Neutrophil (primary cell): ENCODE measurements around the gene EBF3.

Experiments used
- H3K27ac ChIP-seq: fragments of 200-600 bp; sonication (generic); 2 replicates; pipeline ENCODE4 v1.5.1; 2016; ENCODE audit warnings: mild to moderate bottlenecking, moderate library complexity
- H3K27me3 ChIP-seq: fragments of 200-600 bp; sonication (generic); 2 replicates; pipeline ENCODE4 v1.6.0; 2016; ENCODE audit warnings: mild to moderate bottlenecking
- H3K36me3 ChIP-seq: fragments of 200-600 bp; sonication (generic); 2 replicates; pipeline ENCODE4 v1.5.1; 2017
- H3K4me1 ChIP-seq, 2 experiments: fragments of 200-600 bp in 1 of 2; sonication (generic) in 1 of 2; 1 replicate in 1 of 2; 2 replicates in 1 of 2; pipeline versions ENCODE4 v1.5.1 to v1.6.1; 2013 to 2016; ENCODE audit warnings: low read depth in 1 of 2, low read length in 1 of 2, mild to moderate bottlenecking in 1 of 2, moderate library complexity in 1 of 2; ENCODE audit not compliant: control insufficient read depth in 1 of 2, insufficient read depth in 1 of 2
- H3K4me3 ChIP-seq, 2 experiments: fragments of 200-600 bp in 1 of 2; sonication (generic) in 1 of 2; 1 replicate in 1 of 2; 2 replicates in 1 of 2; pipeline ENCODE4 v1.5.1; 2013 to 2016; ENCODE audit warnings: low read depth in 1 of 2, low read length in 1 of 2, mild to moderate bottlenecking in 1 of 2, moderate library complexity in 1 of 2
- H3K9me3 ChIP-seq: fragments of 200-600 bp; sonication (generic); 2 replicates; pipeline ENCODE4 v1.5.1; 2016
- TF ChIP-seq, protein P1 (sequence below): fragments of 200-600 bp; sonication (generic); IDR thresholded peaks from 2 replicates; pipeline ENCODE4 v1.5.1; 2016; ENCODE audit warnings: antibody characterized with exemption

Gene EBF3

DNA sequence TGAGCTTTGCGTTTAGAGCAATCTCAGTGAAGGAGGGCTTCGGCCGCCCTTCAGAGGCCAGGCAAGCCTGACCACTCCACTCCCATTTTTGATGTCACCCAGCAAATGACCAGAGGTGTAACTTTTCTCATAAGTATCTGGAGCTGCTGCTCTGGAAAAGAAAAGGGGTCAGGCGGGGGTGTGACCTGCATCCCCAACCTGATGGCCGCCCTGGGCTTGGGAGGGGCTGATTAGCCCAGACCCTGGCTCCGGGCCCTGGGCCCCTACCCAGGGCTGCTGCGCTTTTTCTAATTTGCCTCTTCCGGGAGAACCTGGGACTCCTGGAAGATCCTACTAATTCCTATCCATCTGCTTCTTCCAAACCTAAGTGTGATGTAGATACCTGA, 9.6 kb upstream of the EBF3 start:
- Histone ChIP-seq H3K36me3 (no peaks in the 10 kb centered on the region), H3K27ac (no peak overlapping the region), H3K9me3 (no peaks in the 10 kb centered on the region), H3K27me3 (peaks cover 100% of the 10 kb centered on the region), H3K4me3 (no peak overlapping the region), H3K4me1 (peaks cover 0 to 3% of the 10 kb centered on the region in 2 experiments)
- TF ChIP-seq, protein P1, sequence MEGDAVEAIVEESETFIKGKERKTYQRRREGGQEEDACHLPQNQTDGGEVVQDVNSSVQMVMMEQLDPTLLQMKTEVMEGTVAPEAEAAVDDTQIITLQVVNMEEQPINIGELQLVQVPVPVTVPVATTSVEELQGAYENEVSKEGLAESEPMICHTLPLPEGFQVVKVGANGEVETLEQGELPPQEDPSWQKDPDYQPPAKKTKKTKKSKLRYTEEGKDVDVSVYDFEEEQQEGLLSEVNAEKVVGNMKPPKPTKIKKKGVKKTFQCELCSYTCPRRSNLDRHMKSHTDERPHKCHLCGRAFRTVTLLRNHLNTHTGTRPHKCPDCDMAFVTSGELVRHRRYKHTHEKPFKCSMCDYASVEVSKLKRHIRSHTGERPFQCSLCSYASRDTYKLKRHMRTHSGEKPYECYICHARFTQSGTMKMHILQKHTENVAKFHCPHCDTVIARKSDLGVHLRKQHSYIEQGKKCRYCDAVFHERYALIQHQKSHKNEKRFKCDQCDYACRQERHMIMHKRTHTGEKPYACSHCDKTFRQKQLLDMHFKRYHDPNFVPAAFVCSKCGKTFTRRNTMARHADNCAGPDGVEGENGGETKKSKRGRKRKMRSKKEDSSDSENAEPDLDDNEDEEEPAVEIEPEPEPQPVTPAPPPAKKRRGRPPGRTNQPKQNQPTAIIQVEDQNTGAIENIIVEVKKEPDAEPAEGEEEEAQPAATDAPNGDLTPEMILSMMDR = no peak

DNA sequence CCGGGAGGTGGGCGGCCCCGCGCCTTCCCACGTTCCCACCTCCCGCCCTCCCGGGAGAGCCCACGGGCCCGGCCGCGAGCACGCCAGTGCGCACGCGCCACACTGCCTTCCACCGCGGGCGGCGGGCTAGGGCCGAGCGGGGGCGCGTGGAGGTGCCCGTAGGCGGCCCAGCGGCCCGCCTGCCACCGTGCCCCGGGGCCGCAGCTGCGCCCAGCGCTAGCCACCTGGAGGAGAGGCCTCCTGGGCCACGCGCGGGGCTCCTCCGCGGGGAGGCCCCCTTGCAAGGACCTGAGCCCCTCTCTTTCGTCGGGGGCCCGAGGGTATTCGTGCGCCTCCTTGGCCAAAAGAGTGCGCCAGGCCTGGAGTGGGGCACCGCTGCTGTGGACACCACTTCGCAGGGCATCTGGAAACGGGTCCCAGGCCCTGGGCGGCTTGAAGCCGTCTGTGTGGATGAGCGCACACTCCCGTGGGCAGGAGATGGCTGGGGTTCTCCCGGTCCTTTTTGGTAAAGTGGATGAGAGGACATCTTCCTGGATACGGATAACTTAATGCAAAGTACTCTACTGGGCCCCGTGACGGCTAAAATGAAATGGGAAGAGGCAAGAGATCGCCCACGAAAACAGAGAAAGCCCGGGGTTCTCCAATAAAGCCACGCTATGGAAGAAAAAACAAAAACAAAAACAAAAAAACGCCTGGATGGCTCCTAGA, 9.0 kb upstream of the EBF3 start:
- Histone ChIP-seq H3K4me3 (no peak overlapping the region), H3K36me3 (no peaks in the 10 kb centered on the region), H3K9me3 (no peaks in the 10 kb centered on the region), H3K27me3 (peaks cover 100% of the 10 kb centered on the region), H3K4me1 (peaks cover 0 to 3% of the 10 kb centered on the region in 2 experiments), H3K27ac (no peak overlapping the region)
- TF ChIP-seq, protein P1 = no peak

DNA sequence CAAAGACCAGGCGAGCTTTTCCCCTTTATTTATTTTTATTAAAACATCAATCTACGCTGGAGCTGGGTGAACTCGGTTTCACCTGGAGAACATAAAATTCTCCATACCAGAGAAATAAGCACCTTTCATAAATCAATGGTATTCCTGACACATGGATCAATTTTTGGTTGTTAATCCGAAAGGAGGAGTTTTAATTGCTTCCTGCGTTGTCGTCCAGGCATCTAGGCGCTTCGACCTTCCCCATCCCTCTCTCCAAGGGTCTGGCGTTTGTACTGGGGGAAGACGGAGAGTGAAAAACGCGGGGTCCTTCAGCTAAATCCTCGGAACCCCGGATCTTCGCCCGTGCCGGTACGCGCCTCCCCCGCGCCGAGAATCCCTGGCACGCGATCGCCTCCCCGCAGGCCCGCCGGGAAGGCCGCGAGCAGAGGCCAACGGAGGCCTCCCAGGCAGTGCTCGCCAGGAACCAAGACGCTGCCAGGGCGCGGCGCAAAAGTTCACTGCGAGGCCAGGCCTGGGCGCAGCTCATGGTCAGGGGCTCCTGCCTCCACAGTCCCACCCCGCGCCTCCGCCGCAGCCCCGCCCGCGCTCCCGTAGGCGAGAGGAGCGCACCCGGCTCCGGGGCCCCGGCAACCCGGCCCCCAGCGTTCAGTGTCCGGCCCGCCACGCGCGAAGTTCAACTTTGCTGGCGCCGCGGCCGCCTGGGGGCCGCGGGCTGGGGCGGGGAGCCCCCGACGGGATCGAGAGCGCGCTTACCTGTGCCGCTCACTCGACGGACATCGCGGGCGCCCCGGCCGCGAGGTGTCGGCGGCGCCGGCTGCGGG, 8.3 kb upstream of the EBF3 start:
- H3K4me3 ChIP-seq = no peak overlapping the region
- H3K27me3 ChIP-seq = peaks cover 100% of the 10 kb centered on the region
- H3K9me3 ChIP-seq = no peaks in the 10 kb centered on the region
- TF ChIP-seq, protein P1 = no peak
- H3K27ac ChIP-seq = no peak overlapping the region
- H3K4me1 ChIP-seq = peaks cover 0 to 3% of the 10 kb centered on the region in 2 experiments
- no peaks in the 10 kb centered on the region for H3K36me3 ChIP-seq

DNA sequence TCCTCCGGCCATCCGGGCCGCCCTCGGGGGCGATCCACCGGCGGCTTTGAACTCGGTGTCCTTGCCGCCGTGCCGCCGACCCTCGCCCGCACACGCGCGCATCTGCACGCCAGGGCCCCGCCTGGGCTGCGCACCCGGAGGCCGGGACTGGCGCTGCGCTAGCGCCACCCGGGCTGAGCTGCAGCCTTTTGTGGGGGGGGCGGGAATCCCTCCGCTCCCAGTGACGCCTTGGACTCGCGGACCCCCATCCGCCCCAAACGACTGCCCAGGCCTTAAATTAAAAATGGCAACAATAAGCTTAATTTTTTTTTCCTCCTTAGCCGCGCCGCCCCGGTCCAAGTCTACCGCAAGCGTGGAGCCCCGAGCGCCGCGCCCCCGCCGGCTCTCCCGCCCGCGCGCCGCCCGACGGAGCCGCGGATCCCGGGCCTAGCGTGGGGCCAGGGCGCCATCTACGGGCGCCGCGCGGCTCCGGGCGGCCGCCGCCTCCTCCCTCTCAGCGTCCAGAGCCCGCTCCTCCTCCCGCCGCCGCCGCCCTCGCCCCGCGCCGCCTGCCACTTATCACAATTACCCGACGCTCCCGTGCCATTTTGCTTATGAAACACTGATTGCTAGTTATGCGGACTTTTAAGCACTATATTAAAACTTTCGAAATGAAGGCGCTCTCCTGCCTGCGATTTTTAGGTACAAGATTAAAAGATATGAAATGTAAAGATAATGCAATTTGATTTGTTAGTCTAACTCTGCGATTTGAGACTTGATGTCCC, 7.5 kb upstream of the EBF3 start:
- Histone ChIP-seq H3K9me3 (no peaks in the 10 kb centered on the region), H3K27ac (no peak overlapping the region), H3K36me3 (no peaks in the 10 kb centered on the region), H3K4me1 (peaks cover 0 to 3% of the 10 kb centered on the region in 2 experiments), H3K4me3 (no peak overlapping the region), H3K27me3 (peaks cover 100% of the 10 kb centered on the region)
- TF ChIP-seq, protein P1 = no peak

DNA sequence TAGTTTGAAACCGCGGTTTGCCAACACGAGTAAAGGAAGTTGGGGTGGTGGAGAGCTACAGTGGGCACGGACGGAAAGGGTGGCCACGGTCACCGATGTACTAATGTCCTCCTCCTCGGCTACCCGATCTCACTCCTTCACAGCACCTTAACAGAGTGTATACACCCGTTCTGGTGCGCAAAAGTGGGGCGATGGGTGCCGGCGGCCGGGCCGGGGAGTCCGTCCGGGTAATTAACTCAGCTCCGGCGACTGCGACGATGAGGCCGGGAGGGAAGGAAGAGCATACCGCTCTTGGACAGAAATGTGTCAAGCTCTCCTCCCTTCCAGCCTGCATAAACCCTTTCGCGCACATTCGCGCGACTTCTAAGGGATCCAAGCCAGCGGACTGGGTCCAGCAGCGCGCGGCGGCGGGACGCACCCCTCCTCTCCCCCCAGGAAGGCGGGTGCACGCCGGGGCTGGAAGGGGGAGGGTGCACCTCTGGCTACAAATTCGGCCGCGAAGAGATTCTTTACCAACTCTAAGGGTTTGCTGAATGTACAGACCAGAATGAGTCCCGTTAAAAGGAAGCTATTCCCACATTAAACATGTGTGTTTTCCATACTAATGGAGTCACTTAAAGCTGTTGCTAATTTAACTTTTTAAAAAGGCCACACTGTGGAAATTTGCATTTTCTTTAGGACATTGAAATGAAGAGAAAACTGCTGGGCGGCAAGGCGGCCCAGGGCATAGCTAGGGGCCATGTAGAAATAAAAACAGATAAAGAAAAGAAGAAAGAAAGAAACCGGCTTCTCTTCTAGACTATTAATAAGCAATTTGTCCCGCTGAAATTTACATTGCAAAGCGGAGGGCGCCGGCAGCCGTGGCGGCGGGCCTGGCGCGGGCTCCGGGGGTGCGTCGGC, 6.6 kb upstream of the EBF3 start:
- Histone ChIP-seq H3K4me3 (no peak overlapping the region), H3K4me1 (peaks cover 0 to 3% of the 10 kb centered on the region in 2 experiments), H3K27ac (no peak overlapping the region), H3K27me3 (peaks cover 100% of the 10 kb centered on the region), H3K9me3 (no peaks in the 10 kb centered on the region), H3K36me3 (no peaks in the 10 kb centered on the region)
- TF ChIP-seq, protein P1 = no peak
